Suprapubic skin (tissue), 4 donors: ENCODE measurements around the gene ZNF800. TPM values are rescaled to one million over a fixed set of nuclear protein-coding genes. Genes with fewer than 3 reads are reported as not detected.

ENCODE experiments used
- DNase-seq, 2 donors: peaks; one replicate each; pipeline ENCODE4 v3.0.0-alpha.2; 2019; ENCODE audit warnings: low spot score in 2 of 2
- H3K27ac ChIP-seq: fragments of 200-600 bp; sonication (generic); one replicate; pipeline ENCODE4 v1.5.1; 2019
- H3K27me3 ChIP-seq: fragments of 200-600 bp; sonication (generic); one replicate; pipeline ENCODE4 v1.5.1; 2019
- H3K36me3 ChIP-seq: fragments of 200-600 bp; sonication (generic); one replicate; pipeline ENCODE4 v1.5.1; 2019
- H3K4me1 ChIP-seq: fragments of 200-600 bp; sonication (generic); one replicate; pipeline ENCODE4 v1.5.1; 2019
- H3K4me3 ChIP-seq: fragments of 200-600 bp; sonication (generic); one replicate; pipeline ENCODE4 v1.5.1; 2019; ENCODE audit warnings: mild to moderate bottlenecking
- H3K9me3 ChIP-seq: fragments of 200-600 bp; sonication (generic); one replicate; pipeline ENCODE4 v1.5.1; 2019
- CTCF ChIP-seq, 2 donors: fragments of 200-600 bp in 1 of 2; fragments of 450-650 bp in 1 of 2; sonication (generic) in 1 of 2; IDR thresholded peaks; one replicate each; pipeline ENCODE4 v1.5.1; 2016 to 2019; ENCODE audit warnings: antibody characterized with exemption in 2 of 2, mild to moderate bottlenecking in 1 of 2, moderate library complexity in 1 of 2
- EP300 ChIP-seq: sonication (generic); formaldehyde crosslinking; IDR thresholded peaks from one replicate; pipeline ENCODE4 v1.6.1; 2017; ENCODE audit warnings: antibody characterized with exemption
- POLR2A ChIP-seq, 2 donors: fragments of 450-650 bp; IDR thresholded peaks; one replicate each; pipeline ENCODE4 v1.6.1; 2017; ENCODE audit warnings: antibody characterized with exemption in 2 of 2, mild to moderate bottlenecking in 2 of 2, moderate library complexity in 2 of 2
- POLR2AphosphoS5 ChIP-seq, 3 donors: sonication (generic); formaldehyde crosslinking; IDR thresholded peaks; one replicate each; pipeline ENCODE4 v1.6.1; 2017; ENCODE audit warnings: antibody characterized with exemption in 3 of 3
- WGBS: methylation state at CpG from one replicate; pipeline ENCODE4 v1.1.5; 2018; 5-methylcytosine and 5-hydroxymethylcytosine counted together
- total RNA-seq, 4 donors: library from RNA; depleted of rRNA; stranded (reverse); fragments of >200 nt; gene quantifications; one replicate each; pipeline ENCODE4 v1.1.0, GENCODE V29; 2016

Gene ZNF800
- total RNA-seq, 4 donors from 2014 or later = 41.7 to 57.3 (median 49.7) TPM

DNA sequence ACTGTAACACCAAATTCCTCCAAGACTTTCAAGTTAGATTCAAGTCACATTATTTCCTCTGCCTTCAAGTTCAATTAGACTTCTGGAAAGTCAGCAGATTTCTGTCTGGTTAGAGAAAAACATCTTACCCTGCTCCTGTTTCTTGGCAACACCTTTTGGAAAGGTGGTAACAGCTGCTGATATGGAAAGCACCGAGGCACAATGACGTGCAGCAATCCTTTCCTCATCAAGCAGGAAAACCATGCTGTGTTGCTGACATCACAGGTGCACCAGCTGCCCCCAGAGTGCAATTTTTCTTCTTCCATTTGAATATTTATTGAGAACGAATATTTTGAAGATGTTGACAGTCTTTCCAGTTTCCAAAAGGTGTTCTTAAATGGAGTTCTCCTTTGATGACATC is 41.9 kb downstream of the ZNF800 start:
- no peak for DNase-seq
- Histone ChIP-seq H3K4me1 (peaks cover 12% of the 10 kb centered on the region), H3K36me3 (no peaks in the 10 kb centered on the region), H3K27ac (no peak overlapping the region), H3K9me3 (no peaks in the 10 kb centered on the region), H3K27me3 (no peaks in the 10 kb centered on the region), H3K4me3 (no peak overlapping the region)
- 52% methylated on average over 3 of the region's 3 CpGs for WGBS
- no peak for TF ChIP-seq CTCF (IDR thresholded peaks at IDR 0.05)
- no peak for TF ChIP-seq EP300
- no peak for TF ChIP-seq POLR2A (IDR thresholded peaks at IDR 0.05)
- no peak for TF ChIP-seq POLR2AphosphoS5 (IDR thresholded peaks at IDR 0.05)

DNA sequence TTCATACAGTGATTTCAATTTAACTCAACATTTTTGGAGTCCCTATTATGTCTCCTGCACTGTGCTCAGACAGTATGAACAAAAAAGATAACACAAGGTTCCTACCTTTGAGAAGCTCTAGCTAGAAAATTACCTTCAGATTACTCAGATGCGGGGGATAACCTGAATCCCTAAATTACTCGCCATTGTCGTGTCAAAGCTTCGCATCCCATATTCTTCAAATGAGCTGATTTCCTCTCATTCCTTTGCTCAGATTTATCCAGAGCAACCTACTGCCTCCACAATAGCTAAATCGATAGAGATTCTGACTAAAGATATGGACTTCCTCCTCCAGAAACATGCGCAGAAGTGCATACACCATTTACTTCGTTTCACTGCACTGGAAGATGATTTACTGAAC is 42.6 kb downstream of the ZNF800 start:
- TF ChIP-seq CTCF (IDR thresholded peaks at IDR 0.05) (no peak), POLR2AphosphoS5 (IDR thresholded peaks at IDR 0.05) (no peak), EP300 (no peak), POLR2A (IDR thresholded peaks at IDR 0.05) (no peak)
- WGBS = 89% methylated on average over 7 of the region's 7 CpGs

DNA sequence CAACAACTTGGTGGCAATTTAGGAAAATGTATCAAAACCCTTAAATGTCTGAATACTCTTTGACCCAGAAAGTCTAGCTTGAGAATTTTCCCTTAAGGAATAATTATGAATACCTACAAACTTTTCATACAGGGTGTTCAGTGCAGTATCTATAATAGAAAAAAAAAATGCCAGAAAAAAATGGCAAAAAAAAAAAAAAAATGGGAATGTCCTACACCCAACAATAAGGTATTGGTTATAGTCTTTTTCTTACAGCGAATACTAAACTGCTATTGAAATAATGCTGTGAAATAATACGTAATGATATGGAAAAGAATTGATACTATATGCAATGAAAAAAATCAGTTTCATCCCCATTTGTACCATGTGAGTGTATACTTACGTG is 44.3 kb downstream of the ZNF800 start:
- H3K27me3 ChIP-seq = no peaks in the 10 kb centered on the region
- H3K36me3 ChIP-seq = no peaks in the 10 kb centered on the region
- H3K4me1 ChIP-seq = peaks cover 12% of the 10 kb centered on the region
- TF ChIP-seq POLR2A (IDR thresholded peaks at IDR 0.05) (no peak), EP300 (no peak), CTCF (IDR thresholded peaks at IDR 0.05) (no peak), POLR2AphosphoS5 (IDR thresholded peaks at IDR 0.05) (no peak)
- no peak overlapping the region for H3K27ac ChIP-seq
- DNase-seq = no peak
- H3K4me3 ChIP-seq = peak overlapping the region; percentile 41
- 93% methylated on average over 3 of the region's 3 CpGs for WGBS
- H3K9me3 ChIP-seq = no peaks in the 10 kb centered on the region

More for the DNA sequence above, 42.6 kb downstream of the ZNF800 start:
- no peaks in the 10 kb centered on the region for H3K27me3 ChIP-seq
- peaks cover 12% of the 10 kb centered on the region for H3K4me1 ChIP-seq
- no peaks in the 10 kb centered on the region for H3K9me3 ChIP-seq
- no peaks in the 10 kb centered on the region for H3K36me3 ChIP-seq
- no peak overlapping the region for H3K4me3 ChIP-seq
- DNase-seq = no peak
- H3K27ac ChIP-seq = no peak overlapping the region

GRCh38 chr7:127347567-127348246 is 44.8 kb downstream of the ZNF800 start:
- 3% methylated on average over 58 of the region's 79 CpGs for WGBS
- Histone ChIP-seq H3K4me1 (peaks cover 12% of the 10 kb centered on the region), H3K4me3 (peak overlapping the region; percentile 41), H3K36me3 (no peaks in the 10 kb centered on the region), H3K9me3 (no peaks in the 10 kb centered on the region), H3K27ac (no peak overlapping the region), H3K27me3 (no peaks in the 10 kb centered on the region)
- DNase-seq = peak; percentile 59 to 78
- peak; percentile 8 to 64 for TF ChIP-seq CTCF (IDR thresholded peaks at IDR 0.05)
- no peak for TF ChIP-seq POLR2AphosphoS5 (IDR thresholded peaks at IDR 0.05)

DNA sequence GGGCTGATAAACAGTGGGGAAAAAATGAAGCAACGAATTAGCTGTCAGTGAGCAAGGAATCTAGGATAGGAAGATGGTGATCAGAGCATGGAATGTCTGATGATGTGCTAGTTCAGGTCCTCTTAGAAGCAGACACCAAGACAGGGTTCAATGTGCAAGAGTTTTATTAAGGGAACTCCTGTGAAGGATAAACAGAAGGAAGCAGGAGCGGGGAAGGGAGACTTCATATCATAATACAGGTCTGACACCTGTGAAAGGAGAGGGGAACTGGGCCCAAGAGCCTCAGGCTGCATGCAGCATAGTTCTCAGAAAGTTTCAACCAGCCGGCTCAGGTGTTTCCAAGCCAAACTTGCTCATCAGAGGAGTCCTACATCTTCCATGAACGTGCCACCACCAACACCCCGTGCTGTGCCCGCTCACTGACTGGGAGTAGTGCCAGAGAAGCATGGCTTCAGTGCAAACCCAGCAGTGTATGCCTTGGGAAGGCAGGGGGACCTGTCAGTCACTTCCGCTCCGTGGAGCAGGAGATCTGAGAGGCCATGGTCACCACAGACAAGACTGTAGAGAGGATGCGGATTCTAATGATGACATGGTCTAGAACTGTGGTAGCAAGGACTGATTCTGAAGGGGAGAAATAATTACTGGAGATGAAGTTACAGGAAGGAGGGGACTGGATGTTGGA is 45.8 kb downstream of the ZNF800 start:
- no peak for TF ChIP-seq CTCF (IDR thresholded peaks at IDR 0.05)
- no peak for TF ChIP-seq POLR2AphosphoS5 (IDR thresholded peaks at IDR 0.05)
- no peak for TF ChIP-seq POLR2A (IDR thresholded peaks at IDR 0.05)
- no peak for TF ChIP-seq EP300
- H3K9me3 ChIP-seq = no peaks in the 10 kb centered on the region
- H3K4me1 ChIP-seq = peaks cover 12% of the 10 kb centered on the region
- H3K4me3 ChIP-seq = no peak overlapping the region
- H3K36me3 ChIP-seq = no peaks in the 10 kb centered on the region
- no peak for DNase-seq
- no peak overlapping the region for H3K27ac ChIP-seq
- 87% methylated on average over 8 of the region's 9 CpGs for WGBS
- H3K27me3 ChIP-seq = no peaks in the 10 kb centered on the region
